Gastrocnemius medialis (tissue), 4 donors: ENCODE results near the gene SSBP2. TPM values are rescaled to one million over a fixed set of nuclear protein-coding genes. Genes with fewer than 3 reads are reported as not detected.

Source experiments
- ATAC-seq, 2 donors: fragments of 150-250 bp; one replicate each; pipeline ENCODE4 v1.9.1; 2016
- DNase-seq, 2 donors: peaks; one replicate each; pipeline ENCODE4 v3.0.0-alpha.2; 2019
- H3K27ac ChIP-seq, 4 donors: fragments of 200-600 bp; sonication (generic); 1 replicate in 1 of 4; 2 replicates in 3 of 4; pipeline ENCODE4 v1.5.1; 2016 to 2018; ENCODE audit warnings: mild to moderate bottlenecking in 2 of 4, moderate library complexity in 1 of 4
- H3K27me3 ChIP-seq, 3 donors: fragments of 200-600 bp; sonication (generic) in 2 of 3; 1 replicate in 1 of 3; 2 replicates in 2 of 3; pipeline versions ENCODE4 v1.5.1 to v1.6.0; 2016 to 2019; ENCODE audit warnings: mild to moderate bottlenecking in 1 of 3, moderate library complexity in 1 of 3
- H3K36me3 ChIP-seq, 2 donors: fragments of 200-600 bp; sonication (generic) in 1 of 2; one replicate each; pipeline ENCODE4 v1.5.1; 2017 to 2018
- H3K4me1 ChIP-seq, 2 donors: fragments of 200-600 bp; sonication (generic) in 1 of 2; one replicate each; pipeline ENCODE4 v1.5.1; 2016 to 2017; ENCODE audit warnings: mild to moderate bottlenecking in 2 of 2
- H3K4me3 ChIP-seq, 4 donors: fragments of 200-600 bp; sonication (generic) in 3 of 4; 1 replicate in 1 of 4; 2 replicates in 3 of 4; pipeline ENCODE4 v1.5.1; 2016 to 2019; ENCODE audit warnings: mild to moderate bottlenecking in 2 of 4
- H3K9me3 ChIP-seq, 3 donors: fragments of 200-600 bp; sonication (generic) in 2 of 3; 1 replicate in 1 of 3; 2 replicates in 2 of 3; pipeline ENCODE4 v1.5.1; 2016 to 2019
- POLR2A ChIP-seq, 2 donors: fragments of 450-650 bp; IDR thresholded peaks; one replicate each; pipeline ENCODE4 v1.6.1; 2017; ENCODE audit warnings: antibody characterized with exemption in 2 of 2, mild to moderate bottlenecking in 2 of 2, moderate library complexity in 2 of 2
- in situ Hi-C, 4 donors: fragments of 200-750 bp; cut with MboI; loops; one replicate each; pipeline versions ENCODE4 v1.15.0 to v1.8.0; 2017; ENCODE audit warnings: low sequenced_read_pairs in 4 of 4
- intact Hi-C: fragments of 100-400 bp; cut with DNase I; formaldehyde crosslinking; loops from one replicate; pipeline ENCODE4 v1.15.1; 2023; ENCODE audit warnings: low total_unique reads
- total RNA-seq, 4 donors: library from RNA; depleted of rRNA; stranded (reverse); fragments of >200 nt; gene quantifications; one replicate each; pipeline versions ENCODE4 v1.1.0 to v1.2.3, GENCODE V29; 2016
- TF ChIP-seq, protein P1 (sequence below), 5 experiments: fragments of 450-650 bp in 3 of 5; fragments of 200-600 bp in 2 of 5; sonication (generic) in 2 of 5; IDR thresholded peaks in 4 of 5; conservative IDR thresholded peaks in 1 of 5; 1 replicate in 4 of 5; 2 replicates in 1 of 5; pipeline ENCODE4 v1.5.1; 2016 to 2019; ENCODE audit warnings: antibody characterized with exemption in 5 of 5, mild to moderate bottlenecking in 3 of 5, moderate library complexity in 3 of 5

Gene SSBP2
- total RNA-seq, 4 donors from 2014 or later, result 30.4 to 66.5 (median 40.5) TPM

GRCh38 chr5:81435023-81435422 lies 315.9 kb downstream of the SSBP2 start:
- no peaks in the 10 kb centered on the region for H3K4me1 ChIP-seq
- in situ Hi-C loops (no loop called here), intact Hi-C loops (no loop called here)
- no peak for DNase-seq
- no peak for TF ChIP-seq POLR2A (IDR thresholded peaks at IDR 0.05)
- TF ChIP-seq, protein P1, sequence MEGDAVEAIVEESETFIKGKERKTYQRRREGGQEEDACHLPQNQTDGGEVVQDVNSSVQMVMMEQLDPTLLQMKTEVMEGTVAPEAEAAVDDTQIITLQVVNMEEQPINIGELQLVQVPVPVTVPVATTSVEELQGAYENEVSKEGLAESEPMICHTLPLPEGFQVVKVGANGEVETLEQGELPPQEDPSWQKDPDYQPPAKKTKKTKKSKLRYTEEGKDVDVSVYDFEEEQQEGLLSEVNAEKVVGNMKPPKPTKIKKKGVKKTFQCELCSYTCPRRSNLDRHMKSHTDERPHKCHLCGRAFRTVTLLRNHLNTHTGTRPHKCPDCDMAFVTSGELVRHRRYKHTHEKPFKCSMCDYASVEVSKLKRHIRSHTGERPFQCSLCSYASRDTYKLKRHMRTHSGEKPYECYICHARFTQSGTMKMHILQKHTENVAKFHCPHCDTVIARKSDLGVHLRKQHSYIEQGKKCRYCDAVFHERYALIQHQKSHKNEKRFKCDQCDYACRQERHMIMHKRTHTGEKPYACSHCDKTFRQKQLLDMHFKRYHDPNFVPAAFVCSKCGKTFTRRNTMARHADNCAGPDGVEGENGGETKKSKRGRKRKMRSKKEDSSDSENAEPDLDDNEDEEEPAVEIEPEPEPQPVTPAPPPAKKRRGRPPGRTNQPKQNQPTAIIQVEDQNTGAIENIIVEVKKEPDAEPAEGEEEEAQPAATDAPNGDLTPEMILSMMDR (IDR thresholded peaks at IDR 0.05 in 4 of 5, conservative IDR thresholded peaks at IDR 0.05 in 1 of 5), result no peak
- no peaks in the 10 kb centered on the region for H3K27me3 ChIP-seq
- no peak overlapping the region for H3K4me3 ChIP-seq
- no peak overlapping the region for H3K27ac ChIP-seq
- ATAC-seq, result no peak
- H3K9me3 ChIP-seq, result no peaks in the 10 kb centered on the region
- H3K36me3 ChIP-seq, result no peaks in the 10 kb centered on the region

- in situ Hi-C loops, result loop anchor here in 2 of 4 donors (10.0 kb wide), 3 partner anchors 315 to 745 kb away; no protein-coding TSS in a partner anchor
- Histone ChIP-seq H3K4me1 (peaks cover 31 to 33% of the 10 kb centered on the region in 2 donors), H3K27ac (no peak overlapping the region), H3K36me3 (no peaks in the 10 kb centered on the region), H3K27me3 (no peaks in the 10 kb centered on the region), H3K4me3 (no peak overlapping the region), H3K9me3 (no peaks in the 10 kb centered on the region)
- TF ChIP-seq POLR2A (IDR thresholded peaks at IDR 0.05), result no peak
- TF ChIP-seq, protein P1 (IDR thresholded peaks at IDR 0.05 in 4 of 5, conservative IDR thresholded peaks at IDR 0.05 in 1 of 5), result no peak
- no peak for ATAC-seq
- intact Hi-C loops, result loop anchor here (5.0 to 10.0 kb wide), 4 partner anchors 77 to 422 kb away; partner anchors contain the start of genes CKMT2 and SSBP2
- DNase-seq, result no peak
These were observed 320.9 kb downstream of the SSBP2 start for GRCh38 chr5:81429985-81430384.

DNA sequence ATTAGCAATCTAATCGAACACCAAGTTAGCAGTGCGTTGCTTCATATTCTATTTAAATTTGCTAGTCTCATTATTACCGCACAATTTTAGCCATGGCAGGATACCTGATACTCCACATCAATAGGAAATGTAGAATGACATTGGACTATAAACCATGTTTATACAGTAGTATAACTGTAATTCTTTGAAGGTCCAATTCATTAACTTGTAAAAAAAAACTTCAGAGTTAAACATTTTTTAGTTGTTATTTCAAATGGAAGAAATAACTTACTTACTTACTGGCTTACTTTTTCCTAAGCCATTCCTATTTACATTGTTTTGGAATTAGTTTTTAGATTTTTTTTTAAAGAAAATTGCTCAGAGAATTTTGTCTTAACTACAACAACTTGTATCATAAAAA lies 321.5 kb downstream of the SSBP2 start:
- Histone ChIP-seq H3K36me3 (no peaks in the 10 kb centered on the region), H3K27ac (peak overlapping the region in 1 of 4 donors; percentile 32), H3K9me3 (no peaks in the 10 kb centered on the region), H3K27me3 (no peaks in the 10 kb centered on the region), H3K4me3 (no peak overlapping the region), H3K4me1 (peaks cover 37 to 39% of the 10 kb centered on the region in 2 donors)
- intact Hi-C loops (loop anchor here (5.0 to 10.0 kb wide), 4 partner anchors 78 to 423 kb away; partner anchors contain the start of genes CKMT2 and SSBP2), in situ Hi-C loops (loop anchor here in 2 of 4 donors (10.0 kb wide), 3 partner anchors 315 to 745 kb away; no protein-coding TSS in a partner anchor)
- no peak for DNase-seq
- TF ChIP-seq, protein P1 (IDR thresholded peaks at IDR 0.05 in 4 of 5, conservative IDR thresholded peaks at IDR 0.05 in 1 of 5), result no peak
- no peak for TF ChIP-seq POLR2A (IDR thresholded peaks at IDR 0.05)
- ATAC-seq, result no peak

GRCh38 chr5:81428861-81429260 lies 322.0 kb downstream of the SSBP2 start:
- intact Hi-C loops (loop anchor here (5.0 to 10.0 kb wide), 4 partner anchors 78 to 423 kb away; partner anchors contain the start of genes CKMT2 and SSBP2), in situ Hi-C loops (loop anchor here in 2 of 4 donors (10.0 kb wide), 3 partner anchors 316 to 746 kb away; no protein-coding TSS in a partner anchor)
- ATAC-seq, result no peak
- no peaks in the 10 kb centered on the region for H3K27me3 ChIP-seq
- no peak for DNase-seq
- peaks cover 37 to 44% of the 10 kb centered on the region in 2 donors for H3K4me1 ChIP-seq
- no peaks in the 10 kb centered on the region for H3K36me3 ChIP-seq
- TF ChIP-seq, protein P1 (IDR thresholded peaks at IDR 0.05 in 4 of 5, conservative IDR thresholded peaks at IDR 0.05 in 1 of 5), result no peak
- TF ChIP-seq POLR2A (IDR thresholded peaks at IDR 0.05), result no peak
- no peaks in the 10 kb centered on the region for H3K9me3 ChIP-seq
- peak overlapping the region in 1 of 4 donors; percentile 32 for H3K27ac ChIP-seq
- no peak overlapping the region for H3K4me3 ChIP-seq
